BJ (cell line): ENCODE data around the gene COG5. TPM values are rescaled to one million over a fixed set of nuclear protein-coding genes. Genes with fewer than 3 reads are reported as not detected.

Source experiments
- CTCF ChIA-PET: fragments of 350-600 bp; formaldehyde crosslinking; extraction: SDS; loops from one replicate; lab custom pipeline; 2021; ENCODE audit warnings: antibody characterized with exemption, inconsistent platforms; lab: Yijun Ruan, JAX
- POLR2A ChIA-PET: fragments of 300-600 bp; sonication (Branson Sonifier 250); formaldehyde crosslinking; extraction: SDS; loops from one replicate; lab custom pipeline; 2021; ENCODE audit warnings: antibody characterized with exemption; lab: Charles Lee
- DNase-seq: peaks from one replicate; pipeline ENCODE4 v3.0.0-alpha.2; 2011; ENCODE audit warnings: low read depth
- H3K27me3 ChIP-seq: 2 replicates; pipeline ENCODE4 v1.6.0; 2011; ENCODE audit warnings: low read length; ENCODE audit not compliant: control insufficient read depth, insufficient read depth
- H3K36me3 ChIP-seq: 2 replicates; pipeline ENCODE4 v1.5.1; 2011; ENCODE audit warnings: low read length; ENCODE audit not compliant: control insufficient read depth, insufficient read depth
- H3K4me3 ChIP-seq: 2 replicates; pipeline ENCODE4 v1.5.1; 2011; ENCODE audit warnings: low read depth, mild to moderate bottlenecking, control low read depth, low read length
- CTCF ChIP-seq: IDR thresholded peaks from 2 replicates; pipeline ENCODE4 v1.5.1; 2011; ENCODE audit warnings: low read depth, mild to moderate bottlenecking, control low read depth, inconsistent platforms, low read length, moderate library complexity; ENCODE audit not compliant: insufficient read depth
- polyA plus RNA-seq: library from polyadenylated mRNA; depleted of rRNA; stranded (reverse); fragments of >200 nt; gene quantifications from 2 replicates; pipeline ENCODE4 v1.2.3, GENCODE V29; 2011

Gene COG5
- polyA plus RNA-seq, 1 experiment, result 20.5 TPM

- DNase-seq, result no peak
- ChIA-PET CTCF (interaction anchor here (0.6 to 1.1 kb wide), 2 partner anchors 15 to 128 kb away, joined by 3 read pairs; no protein-coding TSS in a partner anchor), POLR2A (interaction anchor here (0.8 kb wide), 1 partner anchor 126 kb away, joined by 4 read pairs; no protein-coding TSS in a partner anchor)
- H3K36me3 ChIP-seq, result no peaks in the 10 kb centered on the region
- no peak for TF ChIP-seq CTCF
- H3K27me3 ChIP-seq, result no peaks in the 10 kb centered on the region
- H3K4me3 ChIP-seq, result no peak overlapping the region
Measured at GRCh38 chr7:107596881-107597581, 33.3 kb upstream of the COG5 start.

GRCh38 chr7:107594961-107595737, 31.4 kb upstream of the COG5 start:
- DNase-seq, result peak; percentile 80
- ChIA-PET POLR2A (no interaction called here), CTCF (interaction anchor here (0.6 to 2.0 kb wide), 3 partner anchors 10 to 414 kb away, joined by 3 to 7 read pairs (median 6); no protein-coding TSS in a partner anchor)
- Histone ChIP-seq H3K4me3 (no peak overlapping the region), H3K27me3 (no peaks in the 10 kb centered on the region), H3K36me3 (no peaks in the 10 kb centered on the region)
- TF ChIP-seq CTCF, result no peak

GRCh38 chr7:107593025-107593410, 29.3 kb upstream of the COG5 start:
- Histone ChIP-seq H3K27me3 (no peaks in the 10 kb centered on the region), H3K36me3 (no peaks in the 10 kb centered on the region), H3K4me3 (no peak overlapping the region)
- ChIA-PET CTCF (interaction anchor here (1.0 to 2.0 kb wide), 2 partner anchors 11 to 42 kb away, joined by 4 to 6 read pairs; no protein-coding TSS in a partner anchor), POLR2A (no interaction called here)
- no peak for DNase-seq
- no peak for TF ChIP-seq CTCF

GRCh38 chr7:107592361-107593024, 28.8 kb upstream of the COG5 start:
- Histone ChIP-seq H3K4me3 (no peak overlapping the region), H3K27me3 (no peaks in the 10 kb centered on the region), H3K36me3 (no peaks in the 10 kb centered on the region)
- TF ChIP-seq CTCF, result no peak
- CTCF ChIA-PET, result no interaction called here
- peak; percentile 25 for DNase-seq
- POLR2A ChIA-PET, result no interaction called here

GRCh38 chr7:107591421-107591820, 27.7 kb upstream of the COG5 start:
- DNase-seq, result no peak
- Histone ChIP-seq H3K36me3 (no peaks in the 10 kb centered on the region; the same call in 1 of the 2 replicates), H3K4me3 (no peak overlapping the region), H3K27me3 (no peaks in the 10 kb centered on the region)
- POLR2A ChIA-PET, result no interaction called here
- TF ChIP-seq CTCF, result no peak
- CTCF ChIA-PET, result no interaction called here
